ENCODE data around the gene CAMK2A. TPM values are rescaled to one million over a fixed set of nuclear protein-coding genes. Genes with fewer than 3 reads are reported as not detected.

Gene CAMK2A
- total and polyA plus RNA-seq, 7 donors = 0.44 to 2.1 (median 0.64) TPM; not detected in 1

DNA sequence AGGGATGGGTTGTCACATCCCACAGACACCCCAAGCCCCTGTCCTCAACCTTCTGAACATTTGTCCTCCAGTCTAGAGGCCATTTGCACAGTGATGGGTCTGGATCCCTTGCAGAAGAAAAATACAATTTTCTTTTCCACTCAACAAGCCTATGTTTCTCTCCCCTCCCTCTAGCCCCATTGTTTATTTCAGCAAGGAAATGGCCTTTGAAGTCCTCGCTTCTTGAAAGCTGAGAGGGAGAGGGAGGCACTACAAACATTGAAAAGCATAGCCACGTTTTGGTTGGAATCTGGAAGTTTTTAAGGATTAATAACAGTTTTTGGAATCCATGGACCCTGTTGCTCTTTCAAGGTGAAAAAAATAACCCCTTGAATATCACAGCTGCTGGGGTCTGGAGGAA, 37.1 kb upstream of the CAMK2A start:
- intact Hi-C loops (cut with DNase I) = no loop called here
- WGBS, 2 donors = 56 to 63% methylated on average over 2 of the region's 2 CpGs
- H3K4me1 ChIP-seq = no peaks in the 10 kb centered on the region
- TF ChIP-seq POLR2AphosphoS5 (IDR thresholded peaks at IDR 0.05) = no peak
- TF ChIP-seq, protein P1, sequence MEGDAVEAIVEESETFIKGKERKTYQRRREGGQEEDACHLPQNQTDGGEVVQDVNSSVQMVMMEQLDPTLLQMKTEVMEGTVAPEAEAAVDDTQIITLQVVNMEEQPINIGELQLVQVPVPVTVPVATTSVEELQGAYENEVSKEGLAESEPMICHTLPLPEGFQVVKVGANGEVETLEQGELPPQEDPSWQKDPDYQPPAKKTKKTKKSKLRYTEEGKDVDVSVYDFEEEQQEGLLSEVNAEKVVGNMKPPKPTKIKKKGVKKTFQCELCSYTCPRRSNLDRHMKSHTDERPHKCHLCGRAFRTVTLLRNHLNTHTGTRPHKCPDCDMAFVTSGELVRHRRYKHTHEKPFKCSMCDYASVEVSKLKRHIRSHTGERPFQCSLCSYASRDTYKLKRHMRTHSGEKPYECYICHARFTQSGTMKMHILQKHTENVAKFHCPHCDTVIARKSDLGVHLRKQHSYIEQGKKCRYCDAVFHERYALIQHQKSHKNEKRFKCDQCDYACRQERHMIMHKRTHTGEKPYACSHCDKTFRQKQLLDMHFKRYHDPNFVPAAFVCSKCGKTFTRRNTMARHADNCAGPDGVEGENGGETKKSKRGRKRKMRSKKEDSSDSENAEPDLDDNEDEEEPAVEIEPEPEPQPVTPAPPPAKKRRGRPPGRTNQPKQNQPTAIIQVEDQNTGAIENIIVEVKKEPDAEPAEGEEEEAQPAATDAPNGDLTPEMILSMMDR (IDR thresholded peaks at IDR 0.05) = no peak
- TF ChIP-seq POLR2A (IDR thresholded peaks at IDR 0.05) = no peak
- TF ChIP-seq EP300 (IDR thresholded peaks at IDR 0.05) = no peak
- H3K27me3 ChIP-seq = no peaks in the 10 kb centered on the region
- no peaks in the 10 kb centered on the region for H3K36me3 ChIP-seq
- H3K9me3 ChIP-seq = no peaks in the 10 kb centered on the region
- no peak overlapping the region for H3K4me3 ChIP-seq
- H3K27ac ChIP-seq = no peak overlapping the region
- no peak for DNase-seq

DNA sequence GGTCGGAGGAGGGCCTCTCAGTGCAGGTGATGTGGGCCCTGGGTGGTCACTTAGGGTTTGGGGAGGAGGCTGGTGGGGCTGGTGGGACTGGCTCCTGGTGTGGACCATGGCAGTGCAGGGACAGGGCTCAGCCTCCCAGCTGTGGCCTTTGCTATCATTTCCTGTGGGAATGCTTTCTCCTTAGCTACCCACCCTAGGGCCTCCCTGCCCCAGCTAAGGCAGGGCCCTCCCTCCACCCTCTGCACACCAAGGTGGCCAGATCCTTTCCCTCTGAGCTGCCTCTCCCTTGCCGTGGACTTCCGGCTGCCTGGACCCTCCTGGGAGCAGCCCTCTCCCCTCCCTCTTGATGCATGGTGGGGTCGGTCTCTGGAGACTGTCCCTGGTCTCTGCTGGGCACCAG, 35.9 kb upstream of the CAMK2A start:
- H3K36me3 ChIP-seq = no peaks in the 10 kb centered on the region
- no peaks in the 10 kb centered on the region for H3K9me3 ChIP-seq
- H3K4me3 ChIP-seq = no peak overlapping the region
- peaks cover 0 to 3% (median 0%) of the 10 kb centered on the region in 4 donors for H3K4me1 ChIP-seq
- H3K27ac ChIP-seq = no peak overlapping the region
- intact Hi-C loops (cut with DNase I) = no loop called here
- H3K27me3 ChIP-seq = no peaks in the 10 kb centered on the region
- TF ChIP-seq POLR2AphosphoS5 (IDR thresholded peaks at IDR 0.05) = no peak
- no peak for TF ChIP-seq POLR2A (IDR thresholded peaks at IDR 0.05)
- TF ChIP-seq, protein P1 (IDR thresholded peaks at IDR 0.05) = no peak
- TF ChIP-seq EP300 (IDR thresholded peaks at IDR 0.05) = no peak
- no peak for DNase-seq
- 84% methylated on average over 4 of the region's 4 CpGs for WGBS, 2 donors

DNA sequence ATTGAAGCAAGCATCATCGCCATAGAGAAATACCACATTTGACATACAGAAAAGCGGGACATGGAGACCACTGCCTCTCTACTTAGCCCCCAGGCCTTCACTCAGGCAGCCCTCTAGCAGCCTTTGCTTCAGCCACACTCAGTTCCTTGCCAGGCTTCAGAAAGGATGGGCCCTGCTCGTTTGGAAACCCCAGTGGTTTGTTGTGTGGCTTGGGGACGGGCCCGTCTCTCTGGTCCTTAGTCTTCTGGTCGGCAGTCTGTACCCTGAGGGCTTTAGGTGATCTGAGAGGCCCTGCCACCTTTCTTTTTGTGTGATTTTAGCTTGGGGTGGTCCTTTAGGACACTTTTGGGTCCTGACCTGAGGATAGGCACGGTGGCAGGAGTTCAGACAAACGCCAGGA, 34.2 kb upstream of the CAMK2A start:
- intact Hi-C loops (cut with DNase I) = no loop called here
- no peaks in the 10 kb centered on the region for H3K36me3 ChIP-seq
- H3K4me1 ChIP-seq = peaks cover 0 to 17% (median 3%) of the 10 kb centered on the region in 4 donors
- TF ChIP-seq POLR2A (IDR thresholded peaks at IDR 0.05) (no peak), EP300 (IDR thresholded peaks at IDR 0.05) (no peak), POLR2AphosphoS5 (IDR thresholded peaks at IDR 0.05) (no peak)
- TF ChIP-seq, protein P1 (IDR thresholded peaks at IDR 0.05) = no peak
- no peak for DNase-seq
- H3K9me3 ChIP-seq = no peaks in the 10 kb centered on the region
- H3K4me3 ChIP-seq = no peak overlapping the region
- no peak overlapping the region for H3K27ac ChIP-seq
- H3K27me3 ChIP-seq = no peaks in the 10 kb centered on the region
- WGBS, 2 donors = 64 to 89% methylated on average over 8 of the region's 8 CpGs

DNA sequence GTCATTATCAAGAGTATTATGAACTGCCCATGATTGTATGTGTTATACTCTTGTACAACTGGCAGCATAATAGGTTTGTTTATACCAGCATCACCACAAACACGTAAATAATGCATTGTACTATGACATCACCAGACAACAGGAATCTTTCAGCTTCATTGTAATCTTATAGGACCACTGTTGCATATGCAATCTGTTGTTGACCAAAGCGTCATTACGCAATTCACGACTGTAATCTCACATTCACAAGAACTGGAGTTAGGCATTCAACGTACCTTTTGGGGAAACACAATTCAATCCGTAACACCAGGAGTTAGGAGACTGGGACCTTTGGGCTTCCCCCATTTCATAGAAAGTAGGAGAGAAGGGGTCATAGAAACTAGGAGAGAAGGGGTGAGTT, 33.5 kb upstream of the CAMK2A start:
- 81 to 88% methylated on average over 6 of the region's 6 CpGs for WGBS, 2 donors
- Histone ChIP-seq H3K27ac (no peak overlapping the region), H3K9me3 (no peaks in the 10 kb centered on the region), H3K27me3 (no peaks in the 10 kb centered on the region), H3K4me1 (peaks cover 0 to 17% (median 3%) of the 10 kb centered on the region in 4 donors), H3K4me3 (no peak overlapping the region), H3K36me3 (no peaks in the 10 kb centered on the region)
- TF ChIP-seq, protein P1 (IDR thresholded peaks at IDR 0.05) = no peak
- TF ChIP-seq EP300 (IDR thresholded peaks at IDR 0.05) = no peak
- no peak for TF ChIP-seq POLR2AphosphoS5 (IDR thresholded peaks at IDR 0.05)
- no peak for TF ChIP-seq POLR2A (IDR thresholded peaks at IDR 0.05)
- no peak for DNase-seq
- intact Hi-C loops (cut with DNase I) = no loop called here

DNA sequence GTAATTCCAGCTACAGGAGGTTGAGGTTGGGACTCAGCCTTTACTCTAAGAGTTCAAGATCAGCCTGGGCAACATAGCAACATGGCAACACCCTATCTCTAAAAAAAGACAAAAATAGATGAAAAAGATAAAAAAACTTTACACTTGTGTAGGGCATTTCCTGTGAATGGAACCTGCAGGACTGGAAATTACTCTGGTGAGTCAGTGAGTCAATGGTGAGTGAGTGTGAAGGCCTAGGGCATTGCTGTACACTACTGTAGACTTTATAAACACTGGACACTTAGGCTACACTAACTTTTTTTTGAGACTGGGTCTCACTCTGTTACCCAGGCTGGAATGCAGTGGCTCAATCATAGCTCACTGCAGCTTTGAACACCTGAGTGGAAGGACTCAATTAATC, 32.6 kb upstream of the CAMK2A start:
- no peak for DNase-seq
- Histone ChIP-seq H3K9me3 (no peaks in the 10 kb centered on the region), H3K4me1 (peaks cover 0 to 17% (median 5%) of the 10 kb centered on the region in 4 donors), H3K27me3 (no peaks in the 10 kb centered on the region), H3K36me3 (no peaks in the 10 kb centered on the region), H3K27ac (no peak overlapping the region), H3K4me3 (no peak overlapping the region)
- intact Hi-C loops (cut with DNase I) = no loop called here
- TF ChIP-seq, protein P1 (IDR thresholded peaks at IDR 0.05) = no peak
- TF ChIP-seq POLR2AphosphoS5 (IDR thresholded peaks at IDR 0.05) = no peak
- TF ChIP-seq EP300 (IDR thresholded peaks at IDR 0.05) = no peak
- no peak for TF ChIP-seq POLR2A (IDR thresholded peaks at IDR 0.05)

All from sigmoid colon (tissue), 7 donors.